H1 (cell line): ENCODE results near the gene CCDC110. TPM values are rescaled to one million over a fixed set of nuclear protein-coding genes. Genes with fewer than 3 reads are reported as not detected.

ENCODE experiments used
- EGR1 ChIP-seq: IDR thresholded peaks from 2 replicates; pipeline ENCODE4 v1.6.1; 2011; ENCODE audit warnings: low read depth, low read length, borderline replicate concordance
- KDM5A ChIP-seq: fragments of 200-600 bp; IDR thresholded peaks from 2 replicates; pipeline ENCODE4 v1.7.1; 2012; ENCODE audit warnings: mild to moderate bottlenecking, low read length, inconsistent platforms, mixed read lengths
- MAFK ChIP-seq: IDR thresholded peaks from 2 replicates; pipeline ENCODE4 v1.6.1; 2012; ENCODE audit warnings: low read depth, mild to moderate bottlenecking, improper control_type of control experiment, low read length
- POLR2A ChIP-seq, 2 experiments: IDR thresholded peaks; 1 replicate in 1 of 2; 2 replicates in 1 of 2; pipeline ENCODE4 v1.6.1; 2011; ENCODE audit warnings: low read depth in 2 of 2, low read length in 2 of 2, mild to moderate bottlenecking in 2 of 2; ENCODE audit errors: control extremely low read depth in 1 of 2
- SP2 ChIP-seq: IDR thresholded peaks from 2 replicates; pipeline ENCODE4 v1.6.1; 2012; ENCODE audit warnings: mild to moderate bottlenecking, low read length, inconsistent platforms
- SUZ12 ChIP-seq: fragments of 200-600 bp; sonication (generic); IDR thresholded peaks from 2 replicates; pipeline ENCODE4 v1.6.1; 2012; ENCODE audit warnings: mild to moderate bottlenecking, inconsistent platforms, low read length, moderate library complexity, mixed read lengths
- TAF1 ChIP-seq: IDR thresholded peaks from 2 replicates; pipeline ENCODE4 v1.6.1; 2011; ENCODE audit warnings: mild to moderate bottlenecking, low read depth, low read length
- TBP ChIP-seq: IDR thresholded peaks from 2 replicates; pipeline ENCODE4 v1.6.1; 2011; ENCODE audit warnings: low read depth, low read length, improper control_type of control experiment
- polyA plus RNA-seq, 7 experiments: library from polyadenylated mRNA; depleted of rRNA in 3 of 7; stranded (reverse) in 5 of 7; unstranded in 2 of 7; fragments of >200 nt in 5 of 7; fragments of 200-250 nt in 2 of 7; gene quantifications; 1 replicate in 5 of 7; 2 replicates in 1 of 7; 4 replicates in 1 of 7; pipeline versions ENCODE4 v1.2.1 to v1.2.3, GENCODE V29; 2011 to 2013; ENCODE audit warnings: missing spikeins in 2 of 7, mixed read lengths in 2 of 7
- total RNA-seq: library from RNA; stranded (reverse); fragmentation: NEBNext Ultra II Directional; extraction: Animal tissue kit (Norgen Biotek cat#: 25700); gene quantifications from 2 replicates; pipeline ENCODE4 v1.2.1, GENCODE V29; 2021
- TF ChIP-seq, protein P1 (sequence below): fragments of 300-600 bp; sonication (generic); IDR thresholded peaks from 2 replicates; pipeline ENCODE4 v1.7.1; 2012; ENCODE audit warnings: low read length, moderate library complexity, mild to moderate bottlenecking, inconsistent platforms; ENCODE audit not compliant: insufficient replicate concordance
- TF ChIP-seq, protein P2 (sequence below): IDR thresholded peaks from 2 replicates; pipeline ENCODE4 v1.6.1; 2012; ENCODE audit warnings: inconsistent platforms

The CCDC110 gene
- total and polyA plus RNA-seq, 2 of the 8 experiments (the other 6 are each of a cell fraction or from before 2014, with no cell fraction given), result 0.33 to 3.1 TPM

DNA sequence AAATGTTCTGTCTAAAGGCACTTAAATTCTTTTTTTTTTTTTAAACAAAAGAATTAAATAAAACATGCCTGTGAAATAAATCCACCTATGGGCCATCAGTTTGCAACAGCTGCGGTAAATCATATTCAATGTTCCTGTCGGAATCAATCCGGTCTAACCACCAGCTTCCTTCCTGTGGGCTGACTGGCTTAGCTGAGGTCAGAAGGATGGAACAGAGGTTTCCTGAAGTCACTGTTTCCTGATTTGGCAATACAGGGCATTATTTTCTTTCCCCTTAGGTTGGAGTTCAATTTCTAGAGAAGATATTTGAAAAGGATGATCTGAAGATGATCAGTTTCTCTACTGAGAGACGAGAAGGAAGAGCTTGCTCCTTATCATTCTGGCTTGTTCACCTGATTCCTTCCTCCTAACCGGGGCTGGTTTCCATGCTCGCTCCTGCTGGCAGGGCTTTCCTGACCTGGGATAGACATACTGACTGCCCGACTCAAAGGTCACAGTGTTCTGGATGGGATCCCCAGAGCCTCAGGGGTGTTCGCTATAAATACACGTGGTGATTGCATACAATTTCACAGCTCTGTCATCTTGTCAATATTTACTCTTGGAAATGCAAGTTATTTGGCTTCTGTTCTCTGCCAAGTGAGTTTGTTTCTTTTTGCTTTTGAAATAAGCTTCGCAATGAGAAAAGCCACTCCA lies 42.1 kb upstream of the CCDC110 start (continued):
- TF ChIP-seq, protein P1, sequence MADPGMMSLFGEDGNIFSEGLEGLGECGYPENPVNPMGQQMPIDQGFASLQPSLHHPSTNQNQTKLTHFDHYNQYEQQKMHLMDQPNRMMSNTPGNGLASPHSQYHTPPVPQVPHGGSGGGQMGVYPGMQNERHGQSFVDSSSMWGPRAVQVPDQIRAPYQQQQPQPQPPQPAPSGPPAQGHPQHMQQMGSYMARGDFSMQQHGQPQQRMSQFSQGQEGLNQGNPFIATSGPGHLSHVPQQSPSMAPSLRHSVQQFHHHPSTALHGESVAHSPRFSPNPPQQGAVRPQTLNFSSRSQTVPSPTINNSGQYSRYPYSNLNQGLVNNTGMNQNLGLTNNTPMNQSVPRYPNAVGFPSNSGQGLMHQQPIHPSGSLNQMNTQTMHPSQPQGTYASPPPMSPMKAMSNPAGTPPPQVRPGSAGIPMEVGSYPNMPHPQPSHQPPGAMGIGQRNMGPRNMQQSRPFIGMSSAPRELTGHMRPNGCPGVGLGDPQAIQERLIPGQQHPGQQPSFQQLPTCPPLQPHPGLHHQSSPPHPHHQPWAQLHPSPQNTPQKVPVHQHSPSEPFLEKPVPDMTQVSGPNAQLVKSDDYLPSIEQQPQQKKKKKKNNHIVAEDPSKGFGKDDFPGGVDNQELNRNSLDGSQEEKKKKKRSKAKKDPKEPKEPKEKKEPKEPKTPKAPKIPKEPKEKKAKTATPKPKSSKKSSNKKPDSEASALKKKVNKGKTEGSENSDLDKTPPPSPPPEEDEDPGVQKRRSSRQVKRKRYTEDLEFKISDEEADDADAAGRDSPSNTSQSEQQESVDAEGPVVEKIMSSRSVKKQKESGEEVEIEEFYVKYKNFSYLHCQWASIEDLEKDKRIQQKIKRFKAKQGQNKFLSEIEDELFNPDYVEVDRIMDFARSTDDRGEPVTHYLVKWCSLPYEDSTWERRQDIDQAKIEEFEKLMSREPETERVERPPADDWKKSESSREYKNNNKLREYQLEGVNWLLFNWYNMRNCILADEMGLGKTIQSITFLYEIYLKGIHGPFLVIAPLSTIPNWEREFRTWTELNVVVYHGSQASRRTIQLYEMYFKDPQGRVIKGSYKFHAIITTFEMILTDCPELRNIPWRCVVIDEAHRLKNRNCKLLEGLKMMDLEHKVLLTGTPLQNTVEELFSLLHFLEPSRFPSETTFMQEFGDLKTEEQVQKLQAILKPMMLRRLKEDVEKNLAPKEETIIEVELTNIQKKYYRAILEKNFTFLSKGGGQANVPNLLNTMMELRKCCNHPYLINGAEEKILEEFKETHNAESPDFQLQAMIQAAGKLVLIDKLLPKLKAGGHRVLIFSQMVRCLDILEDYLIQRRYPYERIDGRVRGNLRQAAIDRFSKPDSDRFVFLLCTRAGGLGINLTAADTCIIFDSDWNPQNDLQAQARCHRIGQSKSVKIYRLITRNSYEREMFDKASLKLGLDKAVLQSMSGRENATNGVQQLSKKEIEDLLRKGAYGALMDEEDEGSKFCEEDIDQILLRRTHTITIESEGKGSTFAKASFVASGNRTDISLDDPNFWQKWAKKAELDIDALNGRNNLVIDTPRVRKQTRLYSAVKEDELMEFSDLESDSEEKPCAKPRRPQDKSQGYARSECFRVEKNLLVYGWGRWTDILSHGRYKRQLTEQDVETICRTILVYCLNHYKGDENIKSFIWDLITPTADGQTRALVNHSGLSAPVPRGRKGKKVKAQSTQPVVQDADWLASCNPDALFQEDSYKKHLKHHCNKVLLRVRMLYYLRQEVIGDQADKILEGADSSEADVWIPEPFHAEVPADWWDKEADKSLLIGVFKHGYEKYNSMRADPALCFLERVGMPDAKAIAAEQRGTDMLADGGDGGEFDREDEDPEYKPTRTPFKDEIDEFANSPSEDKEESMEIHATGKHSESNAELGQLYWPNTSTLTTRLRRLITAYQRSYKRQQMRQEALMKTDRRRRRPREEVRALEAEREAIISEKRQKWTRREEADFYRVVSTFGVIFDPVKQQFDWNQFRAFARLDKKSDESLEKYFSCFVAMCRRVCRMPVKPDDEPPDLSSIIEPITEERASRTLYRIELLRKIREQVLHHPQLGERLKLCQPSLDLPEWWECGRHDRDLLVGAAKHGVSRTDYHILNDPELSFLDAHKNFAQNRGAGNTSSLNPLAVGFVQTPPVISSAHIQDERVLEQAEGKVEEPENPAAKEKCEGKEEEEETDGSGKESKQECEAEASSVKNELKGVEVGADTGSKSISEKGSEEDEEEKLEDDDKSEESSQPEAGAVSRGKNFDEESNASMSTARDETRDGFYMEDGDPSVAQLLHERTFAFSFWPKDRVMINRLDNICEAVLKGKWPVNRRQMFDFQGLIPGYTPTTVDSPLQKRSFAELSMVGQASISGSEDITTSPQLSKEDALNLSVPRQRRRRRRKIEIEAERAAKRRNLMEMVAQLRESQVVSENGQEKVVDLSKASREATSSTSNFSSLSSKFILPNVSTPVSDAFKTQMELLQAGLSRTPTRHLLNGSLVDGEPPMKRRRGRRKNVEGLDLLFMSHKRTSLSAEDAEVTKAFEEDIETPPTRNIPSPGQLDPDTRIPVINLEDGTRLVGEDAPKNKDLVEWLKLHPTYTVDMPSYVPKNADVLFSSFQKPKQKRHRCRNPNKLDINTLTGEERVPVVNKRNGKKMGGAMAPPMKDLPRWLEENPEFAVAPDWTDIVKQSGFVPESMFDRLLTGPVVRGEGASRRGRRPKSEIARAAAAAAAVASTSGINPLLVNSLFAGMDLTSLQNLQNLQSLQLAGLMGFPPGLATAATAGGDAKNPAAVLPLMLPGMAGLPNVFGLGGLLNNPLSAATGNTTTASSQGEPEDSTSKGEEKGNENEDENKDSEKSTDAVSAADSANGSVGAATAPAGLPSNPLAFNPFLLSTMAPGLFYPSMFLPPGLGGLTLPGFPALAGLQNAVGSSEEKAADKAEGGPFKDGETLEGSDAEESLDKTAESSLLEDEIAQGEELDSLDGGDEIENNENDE, result no peak
- TF ChIP-seq TAF1, result no peak
- TF ChIP-seq SUZ12, result no peak
- TF ChIP-seq, protein P2, sequence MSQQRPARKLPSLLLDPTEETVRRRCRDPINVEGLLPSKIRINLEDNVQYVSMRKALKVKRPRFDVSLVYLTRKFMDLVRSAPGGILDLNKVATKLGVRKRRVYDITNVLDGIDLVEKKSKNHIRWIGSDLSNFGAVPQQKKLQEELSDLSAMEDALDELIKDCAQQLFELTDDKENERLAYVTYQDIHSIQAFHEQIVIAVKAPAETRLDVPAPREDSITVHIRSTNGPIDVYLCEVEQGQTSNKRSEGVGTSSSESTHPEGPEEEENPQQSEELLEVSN, result no peak
- no peak for TF ChIP-seq POLR2A (IDR thresholded peaks at IDR 0.05; ENCODE audit: control extremely low read depth in 1 of 2, low read depth in 2 of 2, low read length in 2 of 2)
- no peak for TF ChIP-seq SP2
- TF ChIP-seq MAFK, result no peak
- no peak for TF ChIP-seq EGR1
- TF ChIP-seq KDM5A, result no peak
- TF ChIP-seq TBP, result no peak
